DND-41 (cell line): Measurements from ENCODE around the gene ENAH.
A peak's percentile ranks its signal among the peaks of the same experiment; 100 is the strongest.

Experiments
- ATAC-seq: fragments of 200-7000 bp; cut with Tn5 transposase; 3 replicates; pipeline ENCODE4 v1.9.1; 2021; ENCODE audit warnings: low read depth; ENCODE audit not compliant: insufficient read depth
- DNase-seq: peaks from one replicate; pipeline ENCODE4 v3.0.0-alpha.2; 2020
- H2AFZ ChIP-seq: 2 replicates; pipeline ENCODE4 v1.6.0; 2012; ENCODE audit warnings: low read depth, low read length
- H3K27ac ChIP-seq: 2 replicates; pipeline ENCODE4 v1.5.1; 2012; ENCODE audit warnings: low read length, inconsistent platforms
- H3K27me3 ChIP-seq: fragments of 200-600 bp; sonication (generic); 2 replicates; pipeline ENCODE4 v1.6.0; 2012; ENCODE audit warnings: low read length, mild to moderate bottlenecking, inconsistent platforms; ENCODE audit not compliant: insufficient read depth, poor library complexity
- H3K36me3 ChIP-seq: 2 replicates; pipeline ENCODE4 v1.5.1; 2012; ENCODE audit warnings: low read length, inconsistent platforms; ENCODE audit not compliant: insufficient read depth
- H3K4me1 ChIP-seq: 2 replicates; pipeline ENCODE4 v1.5.1; 2012; ENCODE audit warnings: mild to moderate bottlenecking, low read length; ENCODE audit not compliant: insufficient read depth
- H3K4me2 ChIP-seq: 2 replicates; pipeline ENCODE4 v1.6.0; 2012; ENCODE audit warnings: mild to moderate bottlenecking, moderate library complexity, low read length, inconsistent platforms; ENCODE audit not compliant: insufficient read depth
- H3K4me3 ChIP-seq, 2 experiments: fragments of 200-600 bp in 1 of 2; shearing (Covaris generic) in 1 of 2; 2 replicates each; pipeline ENCODE4 v1.5.1; 2012 to 2016; ENCODE audit warnings: inconsistent platforms in 2 of 2, low read length in 2 of 2, mild to moderate bottlenecking in 2 of 2, low read depth in 1 of 2, moderate library complexity in 1 of 2
- H3K79me2 ChIP-seq: 2 replicates; pipeline ENCODE4 v1.6.0; 2012; ENCODE audit warnings: low read length, inconsistent platforms; ENCODE audit not compliant: insufficient read depth
- H3K9ac ChIP-seq: 2 replicates; pipeline ENCODE4 v1.6.0; 2012; ENCODE audit warnings: low read depth, mild to moderate bottlenecking, inconsistent platforms, low read length, moderate library complexity
- H3K9me3 ChIP-seq: 2 replicates; pipeline ENCODE4 v1.5.1; 2012; ENCODE audit warnings: low read length, moderate library complexity, mild to moderate bottlenecking, inconsistent platforms; ENCODE audit not compliant: insufficient read depth, severe bottlenecking
- H4K20me1 ChIP-seq: 2 replicates; pipeline ENCODE4 v1.6.0; 2012; ENCODE audit warnings: low read length; ENCODE audit not compliant: insufficient read depth
- EZH2 ChIP-seq: IDR thresholded peaks from 3 replicates; pipeline ENCODE4 v1.6.1; 2012; ENCODE audit warnings: borderline replicate concordance, low read depth, mild to moderate bottlenecking, moderate library complexity, low read length, inconsistent platforms; ENCODE audit not compliant: severe bottlenecking
- TF ChIP-seq, protein P1 (sequence below): IDR thresholded peaks from 2 replicates; pipeline ENCODE4 v1.5.1; 2012; ENCODE audit warnings: borderline replicate concordance, low read length, moderate library complexity, mild to moderate bottlenecking; ENCODE audit not compliant: poor library complexity, severe bottlenecking; ENCODE audit errors: extremely low read depth

Gene ENAH

DNA sequence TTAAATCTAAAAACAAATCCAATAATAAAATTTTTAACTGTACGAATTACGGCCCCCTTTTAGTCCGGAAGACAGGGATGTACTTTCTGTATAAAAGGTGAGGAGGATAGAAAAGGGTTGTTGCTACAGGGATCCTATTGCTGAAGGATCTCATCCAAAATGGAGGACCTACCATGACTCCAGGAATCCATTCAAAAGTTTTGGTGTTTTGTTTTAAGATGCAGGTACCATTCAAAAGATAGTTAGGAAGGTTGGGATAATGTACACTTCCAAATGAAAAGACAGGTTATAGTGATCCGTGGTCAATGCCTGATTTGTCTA is 1.3 kb upstream of the ENAH start:
- Histone ChIP-seq H4K20me1 (no peaks in the 10 kb centered on the region), H3K27ac (no peak overlapping the region), H3K9me3 (no peaks in the 10 kb centered on the region), H3K36me3 (no peaks in the 10 kb centered on the region), H3K4me3 (no peak overlapping the region), H3K79me2 (no peaks in the 10 kb centered on the region), H3K9ac (no peak overlapping the region), H3K4me1 (peaks cover 17% of the 10 kb centered on the region), H3K4me2 (no peak overlapping the region), H2AFZ (no peak overlapping the region), H3K27me3 (peaks cover 32% of the 10 kb centered on the region)
- DNase-seq = no peak
- ATAC-seq = no peak
- TF ChIP-seq, protein P1, sequence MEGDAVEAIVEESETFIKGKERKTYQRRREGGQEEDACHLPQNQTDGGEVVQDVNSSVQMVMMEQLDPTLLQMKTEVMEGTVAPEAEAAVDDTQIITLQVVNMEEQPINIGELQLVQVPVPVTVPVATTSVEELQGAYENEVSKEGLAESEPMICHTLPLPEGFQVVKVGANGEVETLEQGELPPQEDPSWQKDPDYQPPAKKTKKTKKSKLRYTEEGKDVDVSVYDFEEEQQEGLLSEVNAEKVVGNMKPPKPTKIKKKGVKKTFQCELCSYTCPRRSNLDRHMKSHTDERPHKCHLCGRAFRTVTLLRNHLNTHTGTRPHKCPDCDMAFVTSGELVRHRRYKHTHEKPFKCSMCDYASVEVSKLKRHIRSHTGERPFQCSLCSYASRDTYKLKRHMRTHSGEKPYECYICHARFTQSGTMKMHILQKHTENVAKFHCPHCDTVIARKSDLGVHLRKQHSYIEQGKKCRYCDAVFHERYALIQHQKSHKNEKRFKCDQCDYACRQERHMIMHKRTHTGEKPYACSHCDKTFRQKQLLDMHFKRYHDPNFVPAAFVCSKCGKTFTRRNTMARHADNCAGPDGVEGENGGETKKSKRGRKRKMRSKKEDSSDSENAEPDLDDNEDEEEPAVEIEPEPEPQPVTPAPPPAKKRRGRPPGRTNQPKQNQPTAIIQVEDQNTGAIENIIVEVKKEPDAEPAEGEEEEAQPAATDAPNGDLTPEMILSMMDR = no peak
- no peak for TF ChIP-seq EZH2

DNA sequence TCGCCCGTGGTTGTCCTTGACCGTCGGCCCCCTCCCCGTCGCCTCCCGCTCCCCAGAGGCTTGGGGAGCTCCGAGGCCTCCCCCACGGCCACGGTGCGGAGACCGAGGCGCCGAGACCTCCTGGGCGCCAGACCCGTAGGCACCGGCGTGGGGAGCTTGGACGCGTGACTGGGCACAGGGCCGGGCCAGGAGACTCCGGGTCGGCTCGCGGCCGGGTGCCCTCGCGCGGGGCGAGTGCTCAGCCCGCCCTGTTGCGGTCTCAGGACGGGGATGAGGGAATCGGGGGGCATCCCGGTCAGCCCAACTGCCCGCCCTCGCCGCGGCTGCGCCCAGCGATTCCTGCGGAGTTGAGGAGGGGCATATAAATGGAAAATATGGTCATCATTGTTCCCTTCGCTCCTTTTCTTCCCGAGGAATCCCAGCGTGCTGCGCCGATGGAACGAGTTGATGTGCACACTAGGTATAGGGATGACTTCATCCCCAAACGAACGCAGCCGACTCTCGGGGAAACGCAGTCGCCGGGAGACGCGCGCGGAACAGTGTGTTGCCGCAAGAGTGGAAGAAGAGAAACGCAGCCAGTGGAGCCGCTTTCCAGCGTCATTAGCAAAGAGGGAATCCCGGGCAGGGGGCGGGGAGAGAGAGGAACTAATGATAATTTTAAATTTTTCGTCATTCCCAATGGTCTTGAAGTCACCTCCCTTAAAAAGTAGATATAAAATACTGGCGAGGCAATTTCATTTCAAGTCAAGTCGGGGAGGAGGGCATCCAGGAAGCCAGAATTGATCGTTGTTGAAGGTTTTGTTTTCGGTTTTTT is 747 bp upstream of the ENAH start:
- H3K4me3 ChIP-seq = peak overlapping the region in 1 of 2 experiments; percentile 61; a peak in 2 of 4 replicates
- ATAC-seq (peak; percentile 31), DNase-seq (no peak)
- no peaks in the 10 kb centered on the region for H3K36me3 ChIP-seq
- H3K79me2 ChIP-seq = no peaks in the 10 kb centered on the region
- H2AFZ ChIP-seq = peak overlapping the region; percentile 65
- peaks cover 32% of the 10 kb centered on the region for H3K27me3 ChIP-seq
- H3K4me2 ChIP-seq = peak overlapping the region; percentile 75
- TF ChIP-seq, protein P1 = no peak
- TF ChIP-seq EZH2 = peak; percentile 50
- peak overlapping the region; percentile 57; the same call in 1 of the 2 replicates for H3K9ac ChIP-seq
- H3K9me3 ChIP-seq = no peaks in the 10 kb centered on the region
- H3K4me1 ChIP-seq = peaks cover 17% of the 10 kb centered on the region
- H4K20me1 ChIP-seq = no peaks in the 10 kb centered on the region
- H3K27ac ChIP-seq = no peak overlapping the region

DNA sequence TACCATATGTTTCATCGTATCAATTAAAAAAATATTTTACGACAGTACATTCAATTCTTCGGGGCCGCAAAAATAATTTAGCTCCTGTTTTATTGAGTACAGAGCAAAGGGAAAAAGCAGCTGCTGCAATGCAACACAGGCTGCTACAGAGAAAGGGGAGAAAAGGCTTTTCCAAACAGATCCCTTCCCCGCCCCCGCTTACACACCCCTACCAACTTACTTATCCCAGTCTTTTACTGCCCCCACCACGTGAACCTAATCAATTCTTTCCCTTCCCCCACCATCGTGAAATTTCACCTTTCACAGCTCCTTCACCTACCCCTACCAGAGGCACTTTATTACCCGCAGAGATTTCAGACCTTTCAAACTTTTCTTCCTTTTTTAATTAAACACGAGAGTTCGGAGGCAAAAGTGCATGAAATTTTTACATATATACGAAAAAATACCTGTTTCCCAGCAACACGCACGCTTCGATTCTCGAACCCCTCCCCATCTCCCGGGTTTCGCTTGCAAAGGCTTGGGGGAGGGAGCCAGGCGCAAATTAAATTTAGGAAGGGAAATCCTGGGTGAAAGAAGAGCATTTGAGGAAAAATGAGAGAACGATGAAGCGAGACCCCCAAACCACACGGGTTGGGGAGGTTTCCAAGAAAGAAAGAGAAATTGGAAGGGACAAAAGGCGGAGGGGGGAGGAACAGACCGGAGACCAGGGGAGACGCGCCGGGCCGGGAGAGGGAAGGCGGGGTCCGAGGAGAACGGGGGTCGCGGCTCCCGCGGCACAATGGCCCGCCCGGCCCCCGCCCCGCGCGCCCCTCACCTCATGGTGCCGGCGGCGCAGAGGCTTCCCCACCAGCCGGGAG is 823 bp downstream of the ENAH start:
- H4K20me1 ChIP-seq = no peaks in the 10 kb centered on the region
- H2AFZ ChIP-seq = peak overlapping the region; percentile 80

More for the DNA sequence above, 823 bp downstream of the ENAH start:
- no peaks in the 10 kb centered on the region for H3K79me2 ChIP-seq
- peaks cover 17% of the 10 kb centered on the region for H3K4me1 ChIP-seq
- peak overlapping the region; percentile 40 to 61; a peak in 3 of 4 replicates for H3K4me3 ChIP-seq
- peaks cover 32% of the 10 kb centered on the region for H3K27me3 ChIP-seq
- peak; percentile 73 for TF ChIP-seq EZH2
- TF ChIP-seq, protein P1 = no peak
- peak overlapping the region; percentile 57 for H3K9ac ChIP-seq
- no peaks in the 10 kb centered on the region for H3K9me3 ChIP-seq
- no peaks in the 10 kb centered on the region for H3K36me3 ChIP-seq
- DNase-seq = no peak
- H3K4me2 ChIP-seq = peak overlapping the region; percentile 75
- peak; percentile 44 for ATAC-seq
- H3K27ac ChIP-seq = no peak overlapping the region
